ENCODE data around the gene RAB40B. TPM values are rescaled to one million over a fixed set of nuclear protein-coding genes. Genes with fewer than 3 reads are reported as not detected.

The RAB40B gene
- total and polyA plus RNA-seq, 11 donors: 10.9 to 37.7 (median 21.9) TPM

DNA sequence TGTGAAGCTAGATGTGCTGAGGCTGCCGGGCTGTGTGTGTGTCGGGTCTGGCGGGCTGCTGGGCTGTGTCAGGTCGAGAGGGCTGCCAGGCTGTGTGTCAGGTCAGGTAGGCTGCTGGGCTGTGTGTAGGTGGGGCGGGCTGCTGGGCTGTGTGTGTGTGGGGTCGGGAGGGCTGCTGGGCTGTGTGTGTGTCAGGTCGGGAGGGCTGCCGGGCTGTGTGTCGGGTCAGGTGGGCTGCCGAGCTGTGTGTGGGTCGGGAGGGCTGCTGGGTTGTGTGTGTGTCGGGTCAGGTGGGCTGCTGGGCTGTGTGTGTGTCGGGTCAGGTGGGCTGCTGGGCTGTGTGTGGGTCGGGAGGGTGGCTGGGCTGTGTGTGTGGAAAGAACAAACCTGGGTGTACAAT is 58.9 kb downstream of the RAB40B start:
- Histone ChIP-seq H3K27ac (no peak overlapping the region), H3K4me1 (peaks cover 0 to 9% (median 0%) of the 10 kb centered on the region in 12 donors), H3K27me3 (no peaks in the 10 kb centered on the region), H3K9me3 (peaks cover 0 to 6% (median 0%) of the 10 kb centered on the region in 12 donors), H3K36me3 (peaks cover 0 to 72% (median 43%) of the 10 kb centered on the region in 9 donors), H3K4me3 (no peak overlapping the region)
- intact Hi-C loops (cut with DNase I): no loop called here
- no peak for DNase-seq
- ATAC-seq: peak in 2 of 4 donors; percentile 18 to 59
- no peak for TF ChIP-seq CTCF (IDR thresholded peaks at IDR 0.05)
- no peak for TF ChIP-seq POLR2A (IDR thresholded peaks at IDR 0.05)
- 88 to 90% (median 88%) methylated on average over 14 of the region's 14 CpGs for WGBS, 4 donors

DNA sequence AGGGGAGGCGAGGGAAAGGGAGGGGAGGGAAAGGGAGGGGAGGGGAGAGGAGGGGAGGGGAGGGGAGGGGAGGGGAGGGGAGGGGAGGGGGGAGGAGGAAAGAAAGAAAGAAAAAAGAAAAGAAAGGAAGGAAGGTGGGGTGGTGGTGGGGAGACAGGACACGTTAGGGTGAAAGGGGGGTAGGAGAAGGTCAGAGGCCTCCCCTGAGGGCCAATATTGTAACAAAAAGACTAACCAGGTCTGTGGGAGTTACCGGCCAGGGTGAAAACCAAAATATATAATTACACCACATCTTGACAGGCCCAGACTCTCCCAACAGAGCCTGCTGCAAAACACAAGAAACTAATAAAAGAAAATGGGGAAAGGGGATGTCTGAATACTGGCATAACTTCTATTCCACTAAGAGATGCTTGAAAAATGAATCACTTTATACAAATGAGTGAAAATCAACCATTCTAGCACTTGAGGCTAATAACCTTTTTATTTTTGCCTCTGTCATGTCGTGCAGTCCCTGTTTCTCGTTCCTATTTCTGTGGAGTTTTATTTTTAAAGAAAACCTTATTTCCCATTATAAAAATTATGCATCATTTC is 60.2 kb downstream of the RAB40B start:
- H3K27ac ChIP-seq: no peak overlapping the region
- no peaks in the 10 kb centered on the region for H3K27me3 ChIP-seq
- 72 to 80% (median 74%) methylated on average over 4 to 5 of the region's 5 CpGs for WGBS, 4 donors
- H3K4me1 ChIP-seq: peaks cover 0 to 9% (median 0%) of the 10 kb centered on the region in 12 donors
- DNase-seq (no peak), ATAC-seq (no peak)
- H3K9me3 ChIP-seq: peaks cover 0 to 6% (median 0%) of the 10 kb centered on the region in 12 donors
- intact Hi-C loops (cut with DNase I): no loop called here
- H3K36me3 ChIP-seq: peaks cover 0 to 72% (median 38%) of the 10 kb centered on the region in 9 donors
- H3K4me3 ChIP-seq: no peak overlapping the region
- no peak for TF ChIP-seq POLR2A (IDR thresholded peaks at IDR 0.05)
- no peak for TF ChIP-seq CTCF (IDR thresholded peaks at IDR 0.05)

DNA sequence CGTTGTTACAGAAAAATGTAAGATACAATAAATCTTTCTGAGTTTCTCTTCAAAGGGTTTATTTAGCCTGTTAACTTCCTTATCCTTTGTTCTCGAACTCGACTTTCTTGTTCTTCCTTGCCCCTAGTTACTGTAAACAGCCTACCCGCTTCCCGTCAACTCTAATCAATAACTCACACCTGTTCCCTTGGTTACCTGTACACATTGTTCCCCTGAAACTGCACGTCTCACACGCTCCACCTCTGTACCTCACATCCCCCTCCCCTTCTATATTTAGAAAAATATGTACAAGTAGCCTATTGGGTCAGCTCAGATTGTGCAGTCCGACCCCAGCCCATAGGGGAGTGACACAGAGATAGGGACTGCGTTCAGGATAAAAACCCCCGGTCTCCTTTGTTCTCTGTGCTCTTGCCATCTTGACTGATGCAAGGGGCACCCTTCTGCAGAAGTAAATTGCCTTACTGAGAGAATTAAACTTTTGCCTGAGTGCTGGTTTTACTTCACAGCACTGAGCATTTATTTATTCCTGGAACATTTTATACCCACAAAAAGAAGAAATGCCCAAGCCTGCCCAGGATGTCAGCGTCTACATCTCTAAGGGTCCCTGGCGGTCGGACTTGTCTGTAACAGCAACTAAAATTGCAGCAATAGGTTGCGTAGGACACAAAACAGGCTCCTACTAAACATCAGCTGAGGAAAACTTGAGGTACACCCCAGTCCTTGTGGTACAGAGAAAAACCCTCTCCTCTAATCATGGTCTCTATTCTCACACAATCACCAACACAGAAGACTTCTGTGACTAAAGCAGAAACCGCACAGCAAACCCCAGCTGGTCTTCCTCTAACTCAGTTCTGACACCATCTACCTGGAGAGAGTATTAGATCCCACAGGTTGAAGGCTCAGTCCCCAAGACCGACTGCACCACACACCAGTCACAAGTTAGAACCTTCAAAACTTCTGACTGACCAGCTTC is 61.6 kb downstream of the RAB40B start:
- peaks cover 0 to 70% (median 36%) of the 10 kb centered on the region in 9 donors for H3K36me3 ChIP-seq
- peaks cover 0 to 6% (median 0%) of the 10 kb centered on the region in 12 donors for H3K9me3 ChIP-seq
- no peak overlapping the region for H3K27ac ChIP-seq
- no peak for ATAC-seq
- no peak overlapping the region for H3K4me3 ChIP-seq
- H3K27me3 ChIP-seq: no peaks in the 10 kb centered on the region
- peaks cover 0 to 9% (median 0%) of the 10 kb centered on the region in 12 donors for H3K4me1 ChIP-seq
- intact Hi-C loops (cut with DNase I): no loop called here
- DNase-seq: no peak
- no peak for TF ChIP-seq POLR2A (IDR thresholded peaks at IDR 0.05)
- no peak for TF ChIP-seq CTCF (IDR thresholded peaks at IDR 0.05)
- WGBS, 4 donors: 84 to 88% (median 86%) methylated on average over 16 of the region's 16 CpGs

DNA sequence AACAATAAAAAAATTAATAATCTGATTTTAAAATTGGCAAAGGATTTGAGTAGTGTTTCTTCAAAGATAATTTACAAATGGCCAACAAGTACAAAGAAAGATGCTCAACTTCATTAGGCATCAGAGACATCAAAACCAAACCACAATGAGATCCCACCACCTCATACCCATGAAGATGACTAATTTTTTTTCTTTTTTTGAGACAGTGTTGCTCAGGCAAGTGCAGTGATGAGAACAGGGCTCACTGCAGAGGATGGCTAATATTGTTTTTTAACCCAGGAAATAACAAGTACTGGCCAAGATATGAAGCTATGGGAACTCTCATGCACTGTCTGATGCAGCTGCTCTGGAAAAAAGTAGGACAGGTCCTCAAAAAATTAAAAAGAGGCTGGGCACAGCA is 65.2 kb downstream of the RAB40B start:
- peaks cover 0 to 66% (median 41%) of the 10 kb centered on the region in 9 donors for H3K36me3 ChIP-seq

More for the DNA sequence above, 65.2 kb downstream of the RAB40B start:
- H3K9me3 ChIP-seq: peaks cover 0 to 6% (median 0%) of the 10 kb centered on the region in 12 donors
- no peak overlapping the region for H3K27ac ChIP-seq
- H3K4me1 ChIP-seq: peaks cover 0 to 4% (median 0%) of the 10 kb centered on the region in 12 donors
- intact Hi-C loops (cut with DNase I): no loop called here
- DNase-seq: no peak
- no peak overlapping the region for H3K4me3 ChIP-seq
- no peak for TF ChIP-seq POLR2A (IDR thresholded peaks at IDR 0.05)
- TF ChIP-seq CTCF (IDR thresholded peaks at IDR 0.05): no peak
- H3K27me3 ChIP-seq: no peaks in the 10 kb centered on the region
- no peak for ATAC-seq

Measured in heart left ventricle (tissue), 16 donors.